ENCODE data around the gene IFT81.

- TF ChIP-seq, protein P1, sequence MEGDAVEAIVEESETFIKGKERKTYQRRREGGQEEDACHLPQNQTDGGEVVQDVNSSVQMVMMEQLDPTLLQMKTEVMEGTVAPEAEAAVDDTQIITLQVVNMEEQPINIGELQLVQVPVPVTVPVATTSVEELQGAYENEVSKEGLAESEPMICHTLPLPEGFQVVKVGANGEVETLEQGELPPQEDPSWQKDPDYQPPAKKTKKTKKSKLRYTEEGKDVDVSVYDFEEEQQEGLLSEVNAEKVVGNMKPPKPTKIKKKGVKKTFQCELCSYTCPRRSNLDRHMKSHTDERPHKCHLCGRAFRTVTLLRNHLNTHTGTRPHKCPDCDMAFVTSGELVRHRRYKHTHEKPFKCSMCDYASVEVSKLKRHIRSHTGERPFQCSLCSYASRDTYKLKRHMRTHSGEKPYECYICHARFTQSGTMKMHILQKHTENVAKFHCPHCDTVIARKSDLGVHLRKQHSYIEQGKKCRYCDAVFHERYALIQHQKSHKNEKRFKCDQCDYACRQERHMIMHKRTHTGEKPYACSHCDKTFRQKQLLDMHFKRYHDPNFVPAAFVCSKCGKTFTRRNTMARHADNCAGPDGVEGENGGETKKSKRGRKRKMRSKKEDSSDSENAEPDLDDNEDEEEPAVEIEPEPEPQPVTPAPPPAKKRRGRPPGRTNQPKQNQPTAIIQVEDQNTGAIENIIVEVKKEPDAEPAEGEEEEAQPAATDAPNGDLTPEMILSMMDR (IDR thresholded peaks at IDR 0.05): no peak
- no peak for TF ChIP-seq EZH2 (IDR thresholded peaks at IDR 0.05; ENCODE audit: borderline replicate concordance, insufficient read depth, low read depth, low read length, poor library complexity, severe bottlenecking)
Measured at GRCh38 chr12:110253176-110253575, 129.0 kb downstream of the IFT81 start.

Measured in B cell (primary cell).